Activated T-helper 1 cell treated with Interleukin-2 at 50 U/mL for 16 hours (primary cell): ENCODE measurements around the gene KIF5C.

Source experiments
- DNase-seq: peaks from one replicate; pipeline ENCODE4 v3.0.0-alpha.2; 2020; ENCODE audit warnings: low read depth

KIF5C gene

GRCh38 chr2:149017116-149017985 lies 142.3 kb downstream of the KIF5C start:
- peak; percentile 40 for DNase-seq

GRCh38 chr2:149018981-149019380 lies 144.0 kb downstream of the KIF5C start:
- DNase-seq, result no peak

- no peak for DNase-seq
Observed at GRCh38 chr2:149019768-149020167, 144.7 kb downstream of the KIF5C start.

GRCh38 chr2:149020432-149020851 lies 145.4 kb downstream of the KIF5C start:
- no peak for DNase-seq

GRCh38 chr2:149021271-149021719 lies 146.3 kb downstream of the KIF5C start:
- DNase-seq, result no peak

GRCh38 chr2:149021761-149022160 lies 146.7 kb downstream of the KIF5C start:
- DNase-seq, result no peak

GRCh38 chr2:149023091-149023490 lies 148.1 kb downstream of the KIF5C start:
- no peak for DNase-seq

GRCh38 chr2:149027590-149028250 lies 152.7 kb downstream of the KIF5C start:
- DNase-seq, result no peak

GRCh38 chr2:149028377-149028776 lies 153.3 kb downstream of the KIF5C start:
- no peak for DNase-seq

- DNase-seq, result no peak
Observed at GRCh38 chr2:149028891-149029290, 153.9 kb downstream of the KIF5C start.

- no peak for DNase-seq
Observed at GRCh38 chr2:149029307-149029965, 154.4 kb downstream of the KIF5C start.

GRCh38 chr2:149031396-149031795 lies 156.4 kb downstream of the KIF5C start:
- no peak for DNase-seq

- DNase-seq, result no peak
Observed at GRCh38 chr2:149033716-149034115, 158.7 kb downstream of the KIF5C start.

GRCh38 chr2:149034406-149034805 lies 159.4 kb downstream of the KIF5C start:
- DNase-seq, result no peak

- no peak for DNase-seq
Observed at GRCh38 chr2:149036507-149037293, 161.7 kb downstream of the KIF5C start.

- no peak for DNase-seq
Observed at GRCh38 chr2:149037851-149038250, 162.8 kb downstream of the KIF5C start.

- DNase-seq, result no peak
Observed at GRCh38 chr2:149038442-149039212, 163.6 kb downstream of the KIF5C start, which contains the start of gene LYPD6B. Gene LYPD6B (plus strand): TSS chr2:149038699. CDS start chr2:149130949, 92,250 bp downstream.

- no peak for DNase-seq
Observed at GRCh38 chr2:149039213-149039724, 164.2 kb downstream of the KIF5C start.

- DNase-seq, result no peak
Observed at GRCh38 chr2:149040451-149040850, 165.4 kb downstream of the KIF5C start.

- no peak for DNase-seq
Observed at GRCh38 chr2:149041482-149041881, 166.5 kb downstream of the KIF5C start.

- no peak for DNase-seq
Observed at GRCh38 chr2:149042881-149043280, 167.9 kb downstream of the KIF5C start.
